GM12878 (cell line): Measurements from ENCODE around the gene ACTA2. TPM values are rescaled to one million over a fixed set of nuclear protein-coding genes. Genes with fewer than 3 reads are reported as not detected.

Source experiments
- ATF2 ChIP-seq: IDR thresholded peaks from 2 replicates; pipeline ENCODE4 v1.6.1; 2012; ENCODE audit warnings: low read length, inconsistent platforms
- ATF3 ChIP-seq: IDR thresholded peaks from 2 replicates; pipeline ENCODE4 v1.6.1; 2011; ENCODE audit warnings: low read depth, mild to moderate bottlenecking, low read length, moderate library complexity, borderline replicate concordance; ENCODE audit errors: extremely low read depth
- BRCA1 ChIP-seq: IDR thresholded peaks from 2 replicates; pipeline ENCODE4 v1.6.1; 2011; ENCODE audit warnings: low read depth, low read length, improper control_type of control experiment
- JUND ChIP-seq: IDR thresholded peaks from 2 replicates; pipeline ENCODE4 v1.6.1; 2012; ENCODE audit warnings: low read depth, mild to moderate bottlenecking, low read length, improper control_type of control experiment, moderate library complexity
- MTA2 ChIP-seq: fragments of 450-650 bp; IDR thresholded peaks from 2 replicates; pipeline ENCODE4 v1.6.1; 2016; ENCODE audit warnings: low read depth, mild to moderate bottlenecking, moderate library complexity
- PBX3 ChIP-seq: IDR thresholded peaks from 2 replicates; pipeline ENCODE4 v1.6.1; 2011; ENCODE audit warnings: mild to moderate bottlenecking, low read depth, low read length, moderate library complexity; ENCODE audit not compliant: insufficient replicate concordance
- RELA ChIP-seq: fragments of 450-650 bp; IDR thresholded peaks from 2 replicates; pipeline ENCODE4 v1.8.0; 2014; ENCODE audit warnings: borderline replicate concordance; ENCODE audit not compliant: partially characterized antibody
- SMC3 ChIP-seq: IDR thresholded peaks from 2 replicates; pipeline ENCODE4 v1.6.1; 2011; ENCODE audit warnings: low read length, improper control_type of control experiment, borderline replicate concordance
- ZBTB33 ChIP-seq: fragments of 450-650 bp; IDR thresholded peaks from 2 replicates; pipeline ENCODE4 v1.6.1; 2017; ENCODE audit warnings: mild to moderate bottlenecking
- polyA plus RNA-seq, 11 experiments: library from polyadenylated mRNA; depleted of rRNA in 4 of 11; unstranded in 6 of 11; stranded (reverse) in 5 of 11; fragments of >200 nt; fragmentation: Nextera tagmentation in 4 of 11; fragmentation: Illumina TruSeq in 1 of 11; extraction: Ambion mirVana in 4 of 11; extraction: Trizol in 1 of 11; gene quantifications; 1 replicate in 1 of 11; 2 replicates in 10 of 11; pipeline versions ENCODE4 v1.2.1 to v1.2.3, GENCODE V29; 2011 to 2016; ENCODE audit warnings: inconsistent platforms in 2 of 11, missing spikeins in 2 of 11, low read depth in 1 of 11
- total RNA-seq, 4 experiments: library from RNA; depleted of rRNA in 3 of 4; stranded (reverse); fragments of >200 nt in 3 of 4; fragmentation: Illumina TruSeq in 1 of 4; extraction: Trizol in 1 of 4; gene quantifications; 2 replicates each; pipeline versions ENCODE4 v1.2.1 to v1.2.3, GENCODE V29; 2013 to 2021

Gene ACTA2
- total and polyA plus RNA-seq, 10 of the 15 experiments (the other 5 are each of a cell fraction or from before 2014, with no cell fraction given) = 7.4 to 78.2 (median 32.4) TPM

- TF ChIP-seq PBX3 (no peak), BRCA1 (no peak), ZBTB33 (no peak), RELA (no peak), JUND (no peak), MTA2 (no peak), ATF2 (no peak), SMC3 (no peak), ATF3 (no peak)
Measured at GRCh38 chr10:88952647-88953111, at the start of gene ACTA2 (continued).
